Endothelial cell of umbilical vein (primary cell): ENCODE results near the gene RPL34.

Experiments
- CTCF ChIP-seq, 2 donors: IDR thresholded peaks; 1 replicate in 1 of 2; 2 replicates in 1 of 2; pipeline ENCODE4 v1.5.1; 2011; ENCODE audit warnings: low read length in 2 of 2, mild to moderate bottlenecking in 2 of 2, moderate library complexity in 2 of 2, control low read depth in 1 of 2, inconsistent platforms in 1 of 2, low read depth in 1 of 2; ENCODE audit not compliant: insufficient read depth in 1 of 2; ENCODE audit errors: extremely low read depth in 1 of 2
- EZH2 ChIP-seq: IDR thresholded peaks from 2 replicates; pipeline ENCODE4 v1.6.1; 2012; ENCODE audit warnings: borderline replicate concordance, low read depth, mild to moderate bottlenecking, moderate library complexity, low read length, inconsistent platforms; ENCODE audit not compliant: severe bottlenecking
- MAX ChIP-seq: IDR thresholded peaks from 2 replicates; pipeline ENCODE4 v1.6.1; 2011; ENCODE audit not compliant: insufficient read depth, insufficient read length
- POLR2A ChIP-seq: IDR thresholded peaks from 2 replicates; pipeline ENCODE4 v1.6.1; 2012; ENCODE audit warnings: low read depth, mild to moderate bottlenecking, control low read depth, low read length

- TF ChIP-seq CTCF (IDR thresholded peaks at IDR 0.05; ENCODE audit: extremely low read depth in 1 of 2, insufficient read depth in 1 of 2, low read depth in 1 of 2, low read length in 2 of 2) (no peak), EZH2 (no peak), MAX (no peak), POLR2A (no peak)
These were observed 19.3 kb upstream of the RPL34 start for GRCh38 chr4:108601106-108601505.
